Heart right ventricle (tissue), 16 donors: ENCODE data around the gene PCDHB8. TPM values are rescaled to one million over a fixed set of nuclear protein-coding genes. Genes with fewer than 3 reads are reported as not detected.
"Not testable (repeated sequence)": the region's sequence is repeated elsewhere in the genome, so short reads cannot be mapped to it uniquely, and the experiment has no call there.

ENCODE experiments used
- ATAC-seq, 8 donors: fragments of 200-7000 bp; cut with Tn5 transposase; one replicate each; pipeline ENCODE4 v1.9.1; 2020; ENCODE audit warnings: mild to moderate bottlenecking in 8 of 8, moderate library complexity in 8 of 8, moderate number of reproducible peaks in 1 of 8
- DNase-seq, 2 donors: peaks; one replicate each; pipeline ENCODE4 v3.0.0-alpha.2; 2020
- H3K27ac ChIP-seq, 10 donors: fragments of 200-600 bp; sonication (generic) in 2 of 10; one replicate each; pipeline versions ENCODE4 v1.5.0 to v1.8.0; 2020 to 2022; ENCODE audit warnings: mild to moderate bottlenecking in 3 of 10
- H3K27me3 ChIP-seq, 7 donors: fragments of 200-600 bp; one replicate each; pipeline ENCODE4 v1.8.0; 2021 to 2022; ENCODE audit warnings: mild to moderate bottlenecking in 2 of 7
- H3K36me3 ChIP-seq, 9 donors: fragments of 200-600 bp; sonication (generic) in 1 of 9; one replicate each; pipeline versions ENCODE4 v1.5.0 to v1.8.0; 2020 to 2022; ENCODE audit warnings: mild to moderate bottlenecking in 2 of 9
- H3K4me1 ChIP-seq, 9 donors: fragments of 200-600 bp; sonication (generic) in 1 of 9; one replicate each; pipeline versions ENCODE4 v1.5.0 to v1.8.0; 2020 to 2022; ENCODE audit warnings: mild to moderate bottlenecking in 4 of 9
- H3K4me3 ChIP-seq, 10 donors: fragments of 200-600 bp; sonication (generic) in 2 of 10; one replicate each; pipeline versions ENCODE4 v1.5.0 to v1.8.0; 2020 to 2022; ENCODE audit warnings: mild to moderate bottlenecking in 7 of 10, moderate library complexity in 2 of 10
- H3K9me3 ChIP-seq, 11 donors: fragments of 200-600 bp in 10 of 11; sonication (generic) in 2 of 11; one replicate each; pipeline versions ENCODE4 v1.5.0 to v1.8.0; 2013 to 2022; ENCODE audit warnings: mild to moderate bottlenecking in 2 of 11, control low read depth in 1 of 11, moderate library complexity in 1 of 11
- CTCF ChIP-seq, 9 donors: fragments of 200-600 bp; sonication (generic) in 2 of 9; IDR thresholded peaks; one replicate each; pipeline versions ENCODE4 v1.5.0 to v1.8.0; 2021 to 2022; ENCODE audit warnings: antibody characterized with exemption in 9 of 9, mild to moderate bottlenecking in 5 of 9, moderate library complexity in 1 of 9
- WGBS, 2 donors: extraction: QIAGEN DNeasy Blood & Tissue Kit; methylation state at CpG; one replicate each; pipeline ENCODE4 v1.1.7; 2013; ENCODE audit warnings: inconsistent platforms in 1 of 2; 5-methylcytosine and 5-hydroxymethylcytosine counted together
- intact Hi-C, 10 donors: fragments of 100-400 bp; cut with DNase I; formaldehyde crosslinking; loops; one replicate each; pipeline versions ENCODE4 v1.11.1 to v1.14.2; 2022
- polyA plus RNA-seq, 2 donors: library from polyadenylated mRNA; stranded (reverse); fragments of 200-250 nt; gene quantifications; one replicate each; pipeline ENCODE4 v1.2.3, GENCODE V29; 2013
- total RNA-seq, 10 donors: library from RNA; stranded (reverse); fragmentation: NEBNext Ultra II Directional in 3 of 10; extraction: Animal tissue kit (Norgen Biotek cat#: 25700) in 3 of 10; gene quantifications; one replicate each; pipeline versions ENCODE4 v1.2.1 to v1.2.4, GENCODE V29; 2021 to 2023
- donor health status: Arrhythmogenic right ventricular cardiomyopathy.
- donor health status: ischemic (EF 13 %, LVEDD 7.1; RV severe dilation, severe dysfunction).
- donor health status: healthy with polysubstance abuse.
- donor health status: DM: no; HTN: yes; CAD: no.
- donor health status: DM: no; HTN: no; CAD: no.
- donor health status: ischemic (EF 25% LVEDD 6.9; RV normal size, moderate dysfunction).
- donor health status: ischemic (EF 25% LVEDD 5.7; RV mildly dilated, moderate dysfunction).
- donor health status: healthy.
- donor health status: DM: yes; HTN: yes; CAD: no.
- donor health status: Ischemic cardiomyopathy.
- donor health status: ischemic (EF 35%, LVEDD 5.7; RV mildly dilated, moderate dysfunction).
- donor health status: nonischemic (EF 11% LVEDD 7.7; RV severe dilation, severe dysfunction).
- donor health status: DM: yes; HTN: yes; CAD: no.
- donor health status: PGD.
- donor health status: ischemic (EF 29% LVEDD 5.4; RV normal size, mild dysfunction).
- donor health status: nonischemic (EF 23%, LVEDD 6.1; RV moderate dilation, normal function).

PCDHB8 gene
- total and polyA plus RNA-seq, 12 donors, result 0.29 to 5.8 (median 1.7) TPM

GRCh38 chr5:141175933-141176332 is 1.7 kb upstream of the PCDHB8 start:
- 67 to 69% methylated on average over 1 of the region's 1 CpG for whole genome bisulfite sequencing, 2 donors
- no peak for ATAC-seq
- H3K4me3 ChIP-seq, result no peak overlapping the region
- H3K36me3 ChIP-seq, result no peaks in the 10 kb centered on the region
- H3K27me3 ChIP-seq, result peaks cover 0 to 73% (median 55%) of the 10 kb centered on the region in 7 donors
- no peak overlapping the region for H3K27ac ChIP-seq
- DNase-seq, result no peak
- no peak for TF ChIP-seq CTCF (IDR thresholded peaks at IDR 0.05)
- H3K9me3 ChIP-seq, result peaks cover 0 to 74% (median 0%) of the 10 kb centered on the region in 11 donors
- intact Hi-C loops, result no loop called here
- H3K4me1 ChIP-seq, result no peaks in the 10 kb centered on the region

GRCh38 chr5:141179371-141179770 is 1.8 kb downstream of the PCDHB8 start:
- H3K36me3 ChIP-seq, intact Hi-C loops, H3K4me3 ChIP-seq, H3K27ac ChIP-seq, ATAC-seq, DNase-seq, H3K4me1 ChIP-seq: not testable (repeated sequence)
- H3K27me3 ChIP-seq, result peaks cover 0 to 71% (median 61%) of the 10 kb centered on the region in 7 donors
- H3K9me3 ChIP-seq, result peaks cover 0 to 84% (median 18%) of the 10 kb centered on the region in 11 donors
- 35 to 37% methylated on average over 28 to 35 of the region's 39 CpGs for WGBS, 2 donors

GRCh38 chr5:141179876-141180275 is 2.3 kb downstream of the PCDHB8 start:
- intact Hi-C loops, result loop anchor here in 3 of 10 donors (5.0 to 10.0 kb wide), 2 partner anchors 382 to 385 kb away; no protein-coding TSS in a partner anchor
- not testable (repeated sequence) for H3K36me3 ChIP-seq, H3K27ac ChIP-seq, ATAC-seq, H3K4me1 ChIP-seq, DNase-seq, H3K4me3 ChIP-seq
- 22 to 31% methylated on average over 19 to 22 of the region's 32 CpGs for WGBS, 2 donors
- H3K27me3 ChIP-seq, result peaks cover 0 to 72% (median 61%) of the 10 kb centered on the region in 7 donors
- peaks cover 0 to 84% (median 18%) of the 10 kb centered on the region in 11 donors for H3K9me3 ChIP-seq

GRCh38 chr5:141180313-141180712 is 2.7 kb downstream of the PCDHB8 start:
- ATAC-seq (no peak), DNase-seq (no peak)
- H3K27me3 ChIP-seq, result peaks cover 0 to 72% (median 60%) of the 10 kb centered on the region in 7 donors
- peaks cover 0 to 12% (median 0%) of the 10 kb centered on the region in 9 donors for H3K36me3 ChIP-seq
- no peak for TF ChIP-seq CTCF (IDR thresholded peaks at IDR 0.05)
- H3K4me3 ChIP-seq, result no peak overlapping the region
- H3K27ac ChIP-seq, result no peak overlapping the region
- H3K9me3 ChIP-seq, result peaks cover 0 to 84% (median 18%) of the 10 kb centered on the region in 11 donors
- H3K4me1 ChIP-seq, result no peaks in the 10 kb centered on the region
- intact Hi-C loops, result loop anchor here in 3 of 10 donors (5.0 to 10.0 kb wide), 2 partner anchors 382 to 384 kb away; no protein-coding TSS in a partner anchor
- 41 to 45% methylated on average over 1 of the region's 1 CpG for WGBS, 2 donors

- H3K9me3 ChIP-seq, result peaks cover 0 to 86% (median 21%) of the 10 kb centered on the region in 11 donors
- peak within 1 kb of the TSS; percentile 14 to 58 (median 20) for H3K4me3 ChIP-seq
- H3K36me3 ChIP-seq, result peaks cover 0 to 16% (median 0%) of the 10 kb centered on the region in 9 donors
- peaks cover 0 to 54% (median 41%) of the 10 kb centered on the region in 7 donors for H3K27me3 ChIP-seq
- TF ChIP-seq CTCF (IDR thresholded peaks at IDR 0.05), result peak in 8 of 9 donors; percentile 9 to 65 (median 43)
- intact Hi-C loops, result loop anchor here in 3 of 10 donors (5.0 to 10.0 kb wide), 2 partner anchors 380 to 383 kb away; no protein-coding TSS in a partner anchor
- ATAC-seq (peak in 4 of 8 donors; percentile 67 to 93 (median 76)), DNase-seq (peak; percentile 38 to 69)
- H3K4me1 ChIP-seq, result no peaks in the 10 kb centered on the region
- H3K27ac ChIP-seq, result peak within 1 kb of the TSS in 5 of 10 donors; percentile 24 to 79 (median 68)
- WGBS, 2 donors, result 12 to 14% methylated on average over 13 of the region's 13 CpGs
Measured at GRCh38 chr5:141182248-141182647, 4.7 kb downstream of the PCDHB8 start, which contains the start of gene PCDHB16. Gene PCDHB16, plus strand, starts transcription at chr5:141182387. Its CDS starts 173 bp downstream, at chr5:141182560.

- H3K4me1 ChIP-seq, H3K27ac ChIP-seq, DNase-seq, H3K4me3 ChIP-seq, ATAC-seq: not testable (repeated sequence)
- peaks cover 0 to 16% (median 0%) of the 10 kb centered on the region in 9 donors for H3K36me3 ChIP-seq
- intact Hi-C loops, result loop anchor here in 3 of 10 donors (5.0 to 10.0 kb wide), 2 partner anchors 378 to 381 kb away; no protein-coding TSS in a partner anchor
- peaks cover 0 to 44% (median 25%) of the 10 kb centered on the region in 7 donors for H3K27me3 ChIP-seq
- WGBS, 2 donors, result 30 to 31% methylated on average over 38 to 52 of the region's 69 CpGs
- peaks cover 0 to 92% (median 24%) of the 10 kb centered on the region in 11 donors for H3K9me3 ChIP-seq
Measured at GRCh38 chr5:141184117-141184855, 6.7 kb downstream of the PCDHB8 start.
